WTC11 (cell line): Measurements from ENCODE around the gene SECISBP2. TPM values are rescaled to one million over a fixed set of nuclear protein-coding genes. Genes with fewer than 3 reads are reported as not detected.

Experiments used
- ATAC-seq: fragments of 200-7000 bp; cut with Tn5 transposase; 2 replicates; pipeline ENCODE4 v1.10.0; 2021; ENCODE audit warnings: mild to moderate bottlenecking, moderate library complexity
- CTCF ChIA-PET: fragments of 300-600 bp; sonication (Branson Sonifier 250); formaldehyde crosslinking; loops from one replicate; lab custom pipeline; 2021; ENCODE audit warnings: antibody characterized with exemption; lab: Charles Lee
- POLR2A ChIA-PET: fragments of 350-600 bp; sonication (Branson Sonifier 250); formaldehyde crosslinking; loops from one replicate; lab custom pipeline; 2021; ENCODE audit warnings: antibody characterized with exemption; lab: Charles Lee
- DNase-seq: peaks from one replicate; pipeline ENCODE4 v3.0.0; 2021; ENCODE audit warnings: low spot score
- H3K27ac Mint-ChIP-seq: 2 replicates; pipeline ENCODE4 v1.8.0; 2021; ENCODE audit warnings: mixed read lengths
- H3K27me3 Mint-ChIP-seq: 2 replicates; pipeline ENCODE4 v1.8.0; 2021; ENCODE audit warnings: low read depth, mild to moderate bottlenecking, moderate library complexity, mixed read lengths
- H3K36me3 Mint-ChIP-seq: 2 replicates; pipeline ENCODE4 v1.8.0; 2021; ENCODE audit warnings: mixed read lengths
- H3K4me1 Mint-ChIP-seq: 2 replicates; pipeline ENCODE4 v1.8.0; 2022; ENCODE audit warnings: mixed read lengths
- H3K4me3 Mint-ChIP-seq: 2 replicates; pipeline ENCODE4 v1.8.0; 2021; ENCODE audit warnings: mild to moderate bottlenecking, moderate library complexity, mixed read lengths
- H3K9me3 Mint-ChIP-seq: 2 replicates; pipeline ENCODE4 v1.8.0; 2021; ENCODE audit warnings: mixed read lengths
- CREB1 ChIP-seq: sonication (generic); formaldehyde crosslinking; IDR thresholded peaks from 2 replicates; pipeline ENCODE4 v1.8.0; 2023; ENCODE audit warnings: mild to moderate bottlenecking, missing genetic modification reagents
- EMX1 ChIP-seq: fragments of 250-450 bp; sonication (Bioruptor Pico); IDR thresholded peaks from 2 replicates; pipeline ENCODE4 v1.8.0; 2021; ENCODE audit warnings: mild to moderate bottlenecking
- NFE2L1 ChIP-seq: sonication (generic); formaldehyde crosslinking; IDR thresholded peaks from 2 replicates; pipeline ENCODE4 v1.8.1; 2023; ENCODE audit warnings: missing genetic modification reagents
- RELA ChIP-seq: sonication (generic); formaldehyde crosslinking; IDR thresholded peaks from 2 replicates; pipeline ENCODE4 v1.8.1; 2022; ENCODE audit warnings: missing genetic modification reagents, mild to moderate bottlenecking, borderline replicate concordance
- TCF7 ChIP-seq: sonication (generic); formaldehyde crosslinking; IDR thresholded peaks from 2 replicates; pipeline ENCODE4 v1.8.0; 2022; ENCODE audit warnings: mild to moderate bottlenecking, low read depth, missing genetic modification reagents, moderate library complexity
- TP53 ChIP-seq: sonication (generic); formaldehyde crosslinking; IDR thresholded peaks from 2 replicates; pipeline ENCODE4 v1.8.1; 2023; ENCODE audit warnings: mild to moderate bottlenecking, missing genetic modification reagents
- ZNF138 ChIP-seq: sonication (generic); formaldehyde crosslinking; conservative IDR thresholded peaks from 2 replicates; pipeline ENCODE4 v1.8.1; 2022; ENCODE audit warnings: mild to moderate bottlenecking, moderate library complexity, missing genetic modification reagents
- ZNF263 ChIP-seq: sonication (generic); formaldehyde crosslinking; IDR thresholded peaks from 2 replicates; pipeline ENCODE4 v1.8.1; 2022; ENCODE audit warnings: low read depth, mild to moderate bottlenecking, moderate library complexity, missing genetic modification reagents
- ZNF396 ChIP-seq: fragments of 250-450 bp; sonication (Bioruptor Pico); IDR thresholded peaks from 2 replicates; pipeline ENCODE4 v1.8.0; 2021; ENCODE audit warnings: mild to moderate bottlenecking, moderate library complexity, borderline replicate concordance
- ZNF423 ChIP-seq: fragments of 250-450 bp; sonication (Bioruptor Pico); IDR thresholded peaks from 2 replicates; pipeline ENCODE4 v2.1.2; 2022; ENCODE audit warnings: mild to moderate bottlenecking, moderate library complexity
- total RNA-seq: library from RNA; stranded (reverse); gene quantifications from 3 replicates; pipeline ENCODE4 v1.2.3, GENCODE V29; 2021
- TF ChIP-seq, protein P1 (sequence below): sonication (generic); formaldehyde crosslinking; IDR thresholded peaks from 2 replicates; pipeline ENCODE4 v1.8.0; 2022; ENCODE audit warnings: mild to moderate bottlenecking, missing genetic modification reagents
- TF ChIP-seq, protein P2 (sequence below): sonication (generic); formaldehyde crosslinking; IDR thresholded peaks from 2 replicates; pipeline ENCODE4 v1.8.1; 2022; ENCODE audit warnings: low read depth, mild to moderate bottlenecking, moderate library complexity, missing genetic modification reagents, borderline replicate concordance
- TF ChIP-seq, protein P3 (sequence below): fragments of 250-450 bp; sonication (Bioruptor Pico); IDR thresholded peaks from 2 replicates; pipeline ENCODE4 v2.1.2; 2022; ENCODE audit warnings: mild to moderate bottlenecking, moderate library complexity
- TF ChIP-seq, protein P4 (sequence below): sonication (generic); formaldehyde crosslinking; IDR thresholded peaks from 2 replicates; pipeline ENCODE4 v1.8.0; 2022; ENCODE audit warnings: mild to moderate bottlenecking, missing genetic modification reagents
- TF ChIP-seq, protein P5 (sequence below): sonication (generic); formaldehyde crosslinking; IDR thresholded peaks from 2 replicates; pipeline ENCODE4 v1.8.1; 2023; ENCODE audit warnings: mild to moderate bottlenecking, missing genetic modification reagents, moderate library complexity
- TF ChIP-seq, protein P6 (sequence below): sonication (generic); formaldehyde crosslinking; IDR thresholded peaks from 2 replicates; pipeline ENCODE4 v1.8.1; 2022; ENCODE audit warnings: low read depth, missing genetic modification reagents, borderline replicate concordance
- TF ChIP-seq, protein P7 (sequence below): sonication (generic); formaldehyde crosslinking; IDR thresholded peaks from 2 replicates; pipeline ENCODE4 v1.8.1; 2023; ENCODE audit warnings: mild to moderate bottlenecking, missing genetic modification reagents, borderline replicate concordance

SECISBP2 gene
- total RNA-seq, 1 experiment from 2014 or later: 66.2 TPM

DNA sequence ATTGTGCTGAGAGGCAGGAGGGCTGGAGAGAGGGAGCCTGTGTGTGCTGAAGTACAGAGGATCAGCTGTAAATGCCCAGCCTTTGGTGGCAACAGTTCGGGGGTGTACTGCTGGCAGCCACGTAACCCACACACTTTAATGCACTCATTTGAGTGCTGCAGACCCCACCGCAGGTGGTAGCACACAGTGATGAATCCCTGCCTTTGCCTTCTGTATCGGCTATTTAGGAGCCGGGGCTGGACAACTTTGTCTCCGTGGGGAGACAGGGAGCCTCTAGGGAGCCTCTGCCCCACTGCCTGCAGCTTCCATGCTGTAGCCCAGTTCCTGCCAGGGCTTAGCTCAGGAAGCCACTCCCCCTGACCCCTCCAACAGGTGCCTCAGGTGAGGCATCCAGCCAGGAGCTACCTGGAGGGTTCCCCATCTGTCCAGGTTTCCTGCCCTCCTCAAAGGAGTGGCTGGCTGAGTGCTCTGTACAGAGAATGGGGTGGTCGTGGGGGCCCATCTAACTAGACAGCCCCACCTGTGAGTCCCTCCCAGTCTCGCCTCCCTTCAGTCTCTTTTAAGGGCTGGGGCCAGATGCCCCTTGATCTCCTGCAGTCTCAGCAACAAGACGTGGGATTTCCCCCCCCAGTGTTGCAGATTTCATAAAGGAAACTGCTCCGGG is 44.5 kb downstream of the SECISBP2 start:
- ATAC-seq: no peak
- TF ChIP-seq CREB1 (CRISPR knock-in tag) (no peak), ZNF396 (CRISPR knock-in tag) (no peak), RELA (CRISPR knock-in tag) (no peak), ZNF263 (CRISPR knock-in tag) (no peak), NFE2L1 (CRISPR knock-in tag) (no peak), EMX1 (CRISPR knock-in tag) (no peak)
- TF ChIP-seq, protein P1, sequence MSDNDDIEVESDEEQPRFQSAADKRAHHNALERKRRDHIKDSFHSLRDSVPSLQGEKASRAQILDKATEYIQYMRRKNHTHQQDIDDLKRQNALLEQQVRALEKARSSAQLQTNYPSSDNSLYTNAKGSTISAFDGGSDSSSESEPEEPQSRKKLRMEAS (CRISPR knock-in tag): no peak
- TF ChIP-seq, protein P2, sequence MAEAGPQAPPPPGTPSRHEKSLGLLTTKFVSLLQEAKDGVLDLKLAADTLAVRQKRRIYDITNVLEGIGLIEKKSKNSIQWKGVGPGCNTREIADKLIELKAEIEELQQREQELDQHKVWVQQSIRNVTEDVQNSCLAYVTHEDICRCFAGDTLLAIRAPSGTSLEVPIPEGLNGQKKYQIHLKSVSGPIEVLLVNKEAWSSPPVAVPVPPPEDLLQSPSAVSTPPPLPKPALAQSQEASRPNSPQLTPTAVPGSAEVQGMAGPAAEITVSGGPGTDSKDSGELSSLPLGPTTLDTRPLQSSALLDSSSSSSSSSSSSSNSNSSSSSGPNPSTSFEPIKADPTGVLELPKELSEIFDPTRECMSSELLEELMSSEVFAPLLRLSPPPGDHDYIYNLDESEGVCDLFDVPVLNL: no peak
- TF ChIP-seq, protein P3, sequence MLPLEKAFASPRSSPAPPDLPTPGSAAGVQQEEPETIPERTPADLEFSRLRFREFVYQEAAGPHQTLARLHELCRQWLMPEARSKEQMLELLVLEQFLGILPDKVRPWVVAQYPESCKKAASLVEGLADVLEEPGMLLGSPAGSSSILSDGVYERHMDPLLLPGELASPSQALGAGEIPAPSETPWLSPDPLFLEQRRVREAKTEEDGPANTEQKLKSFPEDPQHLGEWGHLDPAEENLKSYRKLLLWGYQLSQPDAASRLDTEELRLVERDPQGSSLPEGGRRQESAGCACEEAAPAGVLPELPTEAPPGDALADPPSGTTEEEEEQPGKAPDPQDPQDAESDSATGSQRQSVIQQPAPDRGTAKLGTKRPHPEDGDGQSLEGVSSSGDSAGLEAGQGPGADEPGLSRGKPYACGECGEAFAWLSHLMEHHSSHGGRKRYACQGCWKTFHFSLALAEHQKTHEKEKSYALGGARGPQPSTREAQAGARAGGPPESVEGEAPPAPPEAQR (CRISPR knock-in tag): no peak
- TF ChIP-seq, protein P4, sequence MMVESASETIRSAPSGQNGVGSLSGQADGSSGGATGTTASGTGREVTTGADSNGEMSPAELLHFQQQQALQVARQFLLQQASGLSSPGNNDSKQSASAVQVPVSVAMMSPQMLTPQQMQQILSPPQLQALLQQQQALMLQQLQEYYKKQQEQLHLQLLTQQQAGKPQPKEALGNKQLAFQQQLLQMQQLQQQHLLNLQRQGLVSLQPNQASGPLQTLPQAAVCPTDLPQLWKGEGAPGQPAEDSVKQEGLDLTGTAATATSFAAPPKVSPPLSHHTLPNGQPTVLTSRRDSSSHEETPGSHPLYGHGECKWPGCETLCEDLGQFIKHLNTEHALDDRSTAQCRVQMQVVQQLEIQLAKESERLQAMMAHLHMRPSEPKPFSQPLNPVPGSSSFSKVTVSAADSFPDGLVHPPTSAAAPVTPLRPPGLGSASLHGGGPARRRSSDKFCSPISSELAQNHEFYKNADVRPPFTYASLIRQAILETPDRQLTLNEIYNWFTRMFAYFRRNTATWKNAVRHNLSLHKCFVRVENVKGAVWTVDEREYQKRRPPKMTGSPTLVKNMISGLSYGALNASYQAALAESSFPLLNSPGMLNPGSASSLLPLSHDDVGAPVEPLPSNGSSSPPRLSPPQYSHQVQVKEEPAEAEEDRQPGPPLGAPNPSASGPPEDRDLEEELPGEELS: no peak
- Mint-ChIP-seq H3K4me1 (no peaks in the 10 kb centered on the region), H3K27me3 (no peaks in the 10 kb centered on the region), H3K9me3 (no peaks in the 10 kb centered on the region), H3K4me3 (no peak overlapping the region), H3K36me3 (peaks cover 36% of the 10 kb centered on the region), H3K27ac (no peak overlapping the region)
- ChIA-PET CTCF (interaction anchor here (1.1 kb wide), 1 partner anchor 231 kb away, joined by 5 read pairs; no protein-coding TSS in a partner anchor), POLR2A (interaction anchor here (0.8 kb wide), 1 partner anchor 228 kb away, joined by 3 read pairs; no protein-coding TSS in a partner anchor)
- DNase-seq: no peak

DNA sequence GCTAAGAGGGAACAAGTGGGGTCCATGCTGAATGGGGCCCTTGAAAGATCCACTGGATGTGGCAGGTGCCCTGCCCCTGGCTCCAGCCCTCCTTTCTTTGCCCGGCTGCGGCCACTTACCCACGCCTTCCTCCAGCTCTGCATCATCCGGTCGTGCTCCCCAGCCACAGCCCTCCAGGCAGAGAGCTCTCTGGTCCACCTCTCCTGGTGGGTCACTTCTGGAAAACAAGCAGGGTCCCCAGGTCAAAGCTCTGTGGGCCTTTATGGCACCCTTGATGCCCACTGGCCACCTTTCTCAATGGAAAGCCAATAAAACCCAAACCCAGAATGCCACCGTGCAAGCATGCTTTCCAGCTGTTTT is 45.0 kb downstream of the SECISBP2 start:
- Mint-ChIP-seq H3K4me3 (no peak overlapping the region; the same call in 1 of the 2 replicates), H3K4me1 (no peaks in the 10 kb centered on the region), H3K9me3 (no peaks in the 10 kb centered on the region), H3K27me3 (no peaks in the 10 kb centered on the region), H3K36me3 (peaks cover 32% of the 10 kb centered on the region), H3K27ac (no peak overlapping the region; the same call in 1 of the 2 replicates)
- DNase-seq: no peak
- TF ChIP-seq TCF7 (CRISPR knock-in tag) (no peak), ZNF423 (CRISPR knock-in tag) (no peak), ZNF138 (CRISPR knock-in tag) (no peak), TP53 (CRISPR knock-in tag) (no peak)
- TF ChIP-seq, protein P5, sequence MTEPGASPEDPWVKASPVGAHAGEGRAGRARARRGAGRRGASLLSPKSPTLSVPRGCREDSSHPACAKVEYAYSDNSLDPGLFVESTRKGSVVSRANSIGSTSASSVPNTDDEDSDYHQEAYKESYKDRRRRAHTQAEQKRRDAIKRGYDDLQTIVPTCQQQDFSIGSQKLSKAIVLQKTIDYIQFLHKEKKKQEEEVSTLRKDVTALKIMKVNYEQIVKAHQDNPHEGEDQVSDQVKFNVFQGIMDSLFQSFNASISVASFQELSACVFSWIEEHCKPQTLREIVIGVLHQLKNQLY: no peak
- TF ChIP-seq, protein P6, sequence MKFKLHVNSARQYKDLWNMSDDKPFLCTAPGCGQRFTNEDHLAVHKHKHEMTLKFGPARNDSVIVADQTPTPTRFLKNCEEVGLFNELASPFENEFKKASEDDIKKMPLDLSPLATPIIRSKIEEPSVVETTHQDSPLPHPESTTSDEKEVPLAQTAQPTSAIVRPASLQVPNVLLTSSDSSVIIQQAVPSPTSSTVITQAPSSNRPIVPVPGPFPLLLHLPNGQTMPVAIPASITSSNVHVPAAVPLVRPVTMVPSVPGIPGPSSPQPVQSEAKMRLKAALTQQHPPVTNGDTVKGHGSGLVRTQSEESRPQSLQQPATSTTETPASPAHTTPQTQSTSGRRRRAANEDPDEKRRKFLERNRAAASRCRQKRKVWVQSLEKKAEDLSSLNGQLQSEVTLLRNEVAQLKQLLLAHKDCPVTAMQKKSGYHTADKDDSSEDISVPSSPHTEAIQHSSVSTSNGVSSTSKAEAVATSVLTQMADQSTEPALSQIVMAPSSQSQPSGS (CRISPR knock-in tag): no peak
- TF ChIP-seq, protein P7, sequence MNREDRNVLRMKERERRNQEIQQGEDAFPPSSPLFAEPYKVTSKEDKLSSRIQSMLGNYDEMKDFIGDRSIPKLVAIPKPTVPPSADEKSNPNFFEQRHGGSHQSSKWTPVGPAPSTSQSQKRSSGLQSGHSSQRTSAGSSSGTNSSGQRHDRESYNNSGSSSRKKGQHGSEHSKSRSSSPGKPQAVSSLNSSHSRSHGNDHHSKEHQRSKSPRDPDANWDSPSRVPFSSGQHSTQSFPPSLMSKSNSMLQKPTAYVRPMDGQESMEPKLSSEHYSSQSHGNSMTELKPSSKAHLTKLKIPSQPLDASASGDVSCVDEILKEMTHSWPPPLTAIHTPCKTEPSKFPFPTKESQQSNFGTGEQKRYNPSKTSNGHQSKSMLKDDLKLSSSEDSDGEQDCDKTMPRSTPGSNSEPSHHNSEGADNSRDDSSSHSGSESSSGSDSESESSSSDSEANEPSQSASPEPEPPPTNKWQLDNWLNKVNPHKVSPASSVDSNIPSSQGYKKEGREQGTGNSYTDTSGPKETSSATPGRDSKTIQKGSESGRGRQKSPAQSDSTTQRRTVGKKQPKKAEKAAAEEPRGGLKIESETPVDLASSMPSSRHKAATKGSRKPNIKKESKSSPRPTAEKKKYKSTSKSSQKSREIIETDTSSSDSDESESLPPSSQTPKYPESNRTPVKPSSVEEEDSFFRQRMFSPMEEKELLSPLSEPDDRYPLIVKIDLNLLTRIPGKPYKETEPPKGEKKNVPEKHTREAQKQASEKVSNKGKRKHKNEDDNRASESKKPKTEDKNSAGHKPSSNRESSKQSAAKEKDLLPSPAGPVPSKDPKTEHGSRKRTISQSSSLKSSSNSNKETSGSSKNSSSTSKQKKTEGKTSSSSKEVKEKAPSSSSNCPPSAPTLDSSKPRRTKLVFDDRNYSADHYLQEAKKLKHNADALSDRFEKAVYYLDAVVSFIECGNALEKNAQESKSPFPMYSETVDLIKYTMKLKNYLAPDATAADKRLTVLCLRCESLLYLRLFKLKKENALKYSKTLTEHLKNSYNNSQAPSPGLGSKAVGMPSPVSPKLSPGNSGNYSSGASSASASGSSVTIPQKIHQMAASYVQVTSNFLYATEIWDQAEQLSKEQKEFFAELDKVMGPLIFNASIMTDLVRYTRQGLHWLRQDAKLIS (CRISPR knock-in tag): no peak
- no peak for ATAC-seq
- ChIA-PET CTCF (interaction anchor here (1.1 kb wide), 1 partner anchor 230 kb away, joined by 5 read pairs; no protein-coding TSS in a partner anchor), POLR2A (no interaction called here)
